HG03045 (cell line): Measurements from ENCODE around the gene FAM234A.

Experiments used
- ATAC-seq: cut with Tn5 transposase; IDR thresholded peaks from one replicate; pipeline ENCODE4 v1.9.1; 2021; ENCODE audit warnings: mild to moderate bottlenecking, moderate library complexity; ENCODE audit not compliant: unreplicated experiment

Gene FAM234A

GRCh38 chr16:296276-296675 is 61.7 kb downstream of the FAM234A start:
- ATAC-seq = no peak

- ATAC-seq = no peak
Observed at GRCh38 chr16:296806-297510, 62.3 kb downstream of the FAM234A start.

- ATAC-seq = no peak
Observed at GRCh38 chr16:297832-298231, 63.2 kb downstream of the FAM234A start.

GRCh38 chr16:301235-301634 is 66.6 kb downstream of the FAM234A start:
- ATAC-seq = no peak

DNA sequence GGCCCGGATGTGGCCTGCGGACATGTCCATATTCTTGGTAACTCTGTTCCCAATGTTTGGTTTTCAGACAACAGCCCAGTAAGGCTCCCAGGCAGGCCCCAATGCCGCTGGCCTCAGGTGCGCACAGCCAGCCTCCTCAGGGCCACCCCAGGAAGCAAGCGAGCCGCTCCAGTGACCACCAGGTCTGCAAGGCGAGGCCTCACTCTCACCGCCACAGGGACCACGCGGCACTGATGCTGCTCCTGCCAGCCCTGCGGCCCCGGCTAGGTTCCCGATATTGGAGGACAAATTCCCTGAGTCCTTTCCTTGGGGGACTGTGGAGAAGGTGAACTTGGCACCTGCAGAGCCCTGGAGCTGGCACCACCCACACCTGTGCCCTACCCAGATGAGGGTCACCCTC is 67.3 kb downstream of the FAM234A start:
- no peak for ATAC-seq

DNA sequence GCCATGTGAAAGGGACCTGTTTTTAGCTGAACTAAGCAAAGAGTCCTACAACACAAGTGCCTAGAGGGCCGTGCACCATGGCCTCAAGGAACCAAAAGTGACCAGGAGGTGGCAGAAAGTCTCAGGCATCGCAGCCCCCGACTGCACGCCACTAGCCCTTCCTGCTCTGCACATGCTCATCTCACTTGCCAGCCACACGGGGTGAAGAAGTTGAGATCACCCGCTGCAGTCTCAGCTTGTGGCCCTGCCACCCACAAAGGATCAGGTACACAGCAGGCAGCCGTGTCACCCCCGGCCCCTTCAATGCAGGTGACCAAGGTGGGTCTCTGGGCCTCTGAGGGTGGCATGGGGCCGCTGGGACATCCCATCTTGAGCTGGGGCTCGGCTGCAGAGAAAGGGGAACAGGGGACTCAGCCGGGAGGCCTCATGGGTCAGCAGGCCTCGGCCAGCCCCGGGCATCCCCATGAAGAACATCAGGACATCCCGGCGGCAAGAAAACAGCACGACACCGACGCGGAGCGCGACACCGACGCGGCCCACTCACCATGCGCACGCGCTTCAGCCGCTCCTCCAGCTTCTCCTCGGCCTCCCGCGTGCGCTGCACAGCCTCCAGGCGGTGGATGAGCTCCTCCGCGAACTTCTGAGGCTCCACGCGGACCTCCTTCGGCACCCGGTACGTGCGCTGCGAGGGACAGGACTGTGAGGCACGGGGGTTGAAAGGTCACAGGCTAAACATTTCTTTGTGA is 69.3 kb downstream of the FAM234A start:
- no peak for ATAC-seq

- no peak for ATAC-seq
Observed at GRCh38 chr16:305916-306626, 71.5 kb downstream of the FAM234A start.

- ATAC-seq = no peak
Observed at GRCh38 chr16:306911-307370, 72.3 kb downstream of the FAM234A start.

DNA sequence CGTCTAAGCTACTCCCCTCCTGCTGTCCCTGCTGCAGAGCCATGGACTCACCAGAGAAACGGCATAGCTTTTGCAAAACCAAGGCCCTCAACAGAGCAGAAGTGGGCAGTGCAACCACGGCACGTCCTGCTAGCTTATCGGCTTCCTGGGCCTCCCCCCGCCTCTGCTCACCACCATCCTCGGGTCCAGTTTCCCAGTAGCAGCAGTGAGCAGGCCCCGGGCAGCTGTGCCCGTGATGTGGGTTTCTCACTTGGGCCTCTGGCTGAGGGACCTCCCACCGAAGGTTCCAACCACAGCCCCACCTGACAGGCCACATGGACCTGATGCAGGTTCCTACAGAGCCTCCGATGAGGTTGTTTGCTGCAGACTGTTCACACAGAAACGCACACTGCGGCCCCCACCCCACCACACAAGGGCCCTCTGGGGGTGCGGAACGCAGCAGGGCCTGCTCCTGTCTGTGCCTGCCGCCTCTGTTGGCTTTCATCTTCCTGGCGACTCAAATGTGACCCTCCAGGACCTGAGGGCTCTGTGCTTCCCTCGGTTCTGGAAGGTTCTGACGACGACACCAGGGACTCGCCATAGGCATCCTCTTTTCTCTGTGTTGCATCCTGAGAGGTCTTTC is 73.2 kb downstream of the FAM234A start:
- no peak for ATAC-seq

DNA sequence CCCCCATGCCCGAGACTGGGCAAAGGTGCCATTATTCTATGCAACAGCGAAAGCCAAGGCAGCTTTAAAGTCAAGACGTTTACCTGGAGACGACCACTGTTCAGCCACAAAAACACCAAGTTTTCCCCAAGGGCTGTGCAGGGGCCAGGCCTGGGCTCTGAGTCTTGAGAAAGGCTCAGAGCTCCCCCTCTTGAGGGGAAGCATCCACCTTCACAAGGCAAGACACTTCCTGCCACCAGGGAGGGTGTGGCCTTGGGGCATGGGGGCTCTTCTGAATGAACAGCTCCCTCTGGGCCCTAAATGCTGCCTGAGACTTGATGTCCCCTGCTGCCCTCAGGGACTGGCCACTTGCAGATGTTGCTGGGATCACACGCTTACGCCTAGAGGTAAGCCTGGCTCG is 74.9 kb downstream of the FAM234A start:
- ATAC-seq = no peak

DNA sequence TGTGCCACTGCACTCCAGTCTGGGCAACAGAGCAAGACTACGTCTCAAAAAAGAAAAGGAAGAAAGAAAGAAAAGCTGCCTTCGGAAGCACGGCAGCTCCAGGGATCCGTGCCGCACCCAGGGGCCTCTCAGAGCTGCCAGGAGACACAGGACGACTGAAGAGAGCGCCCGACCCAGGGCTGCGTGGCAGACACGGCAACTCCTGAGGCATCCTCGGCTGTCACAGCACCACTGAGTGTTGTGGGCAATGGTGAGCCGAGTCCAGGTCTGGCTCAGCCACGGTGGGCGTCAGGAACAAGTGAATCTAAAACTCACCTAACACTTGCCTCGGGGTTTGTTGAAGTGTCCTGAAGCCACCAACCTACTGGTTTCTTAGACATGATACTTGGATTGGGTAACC is 77.1 kb downstream of the FAM234A start:
- ATAC-seq = no peak

DNA sequence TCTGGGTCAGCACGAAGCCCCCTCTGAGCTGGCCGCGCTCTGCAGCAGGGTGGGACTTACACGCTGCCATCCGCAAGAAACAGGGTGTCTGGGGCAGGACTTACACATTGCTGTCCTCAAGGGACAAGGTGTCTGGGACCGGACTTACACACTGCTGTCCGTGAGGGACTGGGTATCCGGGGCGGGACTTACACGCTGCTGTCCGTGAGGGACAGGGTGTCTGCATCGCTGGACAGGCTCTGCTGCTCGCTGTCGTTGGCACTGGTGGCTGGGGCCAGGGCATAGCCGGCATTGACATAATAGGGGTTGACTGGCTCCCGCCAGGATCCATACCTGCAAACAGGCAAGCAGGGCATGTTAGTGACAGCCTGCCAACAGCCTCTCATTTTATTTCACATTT is 79.7 kb downstream of the FAM234A start:
- ATAC-seq = no peak

GRCh38 chr16:314795-315299 is 80.2 kb downstream of the FAM234A start:
- ATAC-seq = no peak
